Astrocyte (in vitro differentiated cells and primary cell): ENCODE results near the gene ELMO1. TPM values are rescaled to one million over a fixed set of nuclear protein-coding genes. Genes with fewer than 3 reads are reported as not detected.

Experiments used
- DNase-seq: peaks from one replicate; pipeline ENCODE4 v3.0.0-alpha.2; 2010; ENCODE audit warnings: low read depth
- FAIRE-seq: peaks from 2 replicates; lab custom pipeline; 2011; peaks lifted over from hg19 to GRCh38; lab: Jason Lieb, UNC
- H2AFZ ChIP-seq: 2 replicates; pipeline ENCODE4 v1.6.0; 2012; ENCODE audit warnings: low read depth, low read length, inconsistent platforms
- H3K27ac ChIP-seq: 2 replicates; pipeline ENCODE4 v1.5.1; 2011; ENCODE audit warnings: low read depth, low read length, inconsistent platforms
- H3K27me3 ChIP-seq: 2 replicates; pipeline ENCODE4 v1.6.0; 2011; ENCODE audit warnings: low read length, inconsistent platforms; ENCODE audit not compliant: insufficient read depth
- H3K36me3 ChIP-seq: 2 replicates; pipeline ENCODE4 v1.5.1; 2011; ENCODE audit warnings: low read length, inconsistent platforms; ENCODE audit not compliant: insufficient read depth
- H3K4me1 ChIP-seq: 2 replicates; pipeline ENCODE4 v1.5.1; 2011; ENCODE audit warnings: low read length, inconsistent platforms; ENCODE audit not compliant: insufficient read depth
- H3K4me2 ChIP-seq: 2 replicates; pipeline ENCODE4 v1.6.0; 2012; ENCODE audit warnings: low read length, inconsistent platforms
- H3K4me3 ChIP-seq: 2 replicates; pipeline ENCODE4 v1.5.1; 2011; ENCODE audit warnings: low read depth, mild to moderate bottlenecking, low read length, inconsistent platforms; ENCODE audit not compliant: insufficient read depth
- H3K79me2 ChIP-seq: 2 replicates; pipeline ENCODE4 v1.6.0; 2012; ENCODE audit warnings: mild to moderate bottlenecking, low read length, inconsistent platforms; ENCODE audit not compliant: insufficient read depth
- H3K9ac ChIP-seq: 2 replicates; pipeline ENCODE4 v1.6.0; 2012; ENCODE audit warnings: mild to moderate bottlenecking, low read length, inconsistent platforms
- H3K9me3 ChIP-seq: 2 replicates; pipeline ENCODE4 v1.5.1; 2012; ENCODE audit warnings: low read depth, mild to moderate bottlenecking, low read length, inconsistent platforms; ENCODE audit not compliant: insufficient read depth
- H4K20me1 ChIP-seq: 2 replicates; pipeline ENCODE4 v1.6.0; 2012; ENCODE audit warnings: low read length, inconsistent platforms; ENCODE audit not compliant: insufficient read depth
- H3K27ac Mint-ChIP-seq: one replicate; pipeline ENCODE4 v1.8.0; 2021; ENCODE audit warnings: mild to moderate bottlenecking, mixed read lengths; ENCODE audit not compliant: unreplicated experiment
- H3K27me3 Mint-ChIP-seq: one replicate; pipeline ENCODE4 v1.8.0; 2021; ENCODE audit warnings: low read depth, mixed read lengths; ENCODE audit not compliant: unreplicated experiment
- H3K36me3 Mint-ChIP-seq: one replicate; pipeline ENCODE4 v1.8.0; 2021; ENCODE audit warnings: low read depth, mixed read lengths; ENCODE audit not compliant: unreplicated experiment
- H3K4me1 Mint-ChIP-seq: one replicate; pipeline ENCODE4 v1.8.0; 2021; ENCODE audit warnings: low read depth, mixed read lengths; ENCODE audit not compliant: unreplicated experiment
- H3K4me3 Mint-ChIP-seq: one replicate; pipeline ENCODE4 v1.8.0; 2021; ENCODE audit warnings: mild to moderate bottlenecking, moderate library complexity, mixed read lengths; ENCODE audit not compliant: unreplicated experiment
- H3K9me3 Mint-ChIP-seq: one replicate; pipeline ENCODE4 v1.8.0; 2021; ENCODE audit warnings: mild to moderate bottlenecking, mixed read lengths; ENCODE audit not compliant: unreplicated experiment
- CTCF ChIP-seq: IDR thresholded peaks from 2 replicates; pipeline ENCODE4 v1.5.1; 2011; ENCODE audit warnings: low read depth, mild to moderate bottlenecking, inconsistent platforms, low read length, moderate library complexity; ENCODE audit not compliant: insufficient read depth
- EZH2 ChIP-seq: IDR thresholded peaks from 2 replicates; pipeline ENCODE4 v1.6.1; 2012; ENCODE audit warnings: mild to moderate bottlenecking, low read length, inconsistent platforms; ENCODE audit not compliant: insufficient read depth
- total RNA-seq: library from RNA; stranded (reverse); gene quantifications from 2 replicates; pipeline ENCODE4 v1.2.1, GENCODE V29; 2021

ELMO1 gene
- total RNA-seq, 1 donor from 2014 or later = 20.4 TPM

GRCh38 chr7:37108615-37109014 is 340.0 kb downstream of the ELMO1 start:
- no peaks in the 10 kb centered on the region for H3K27me3 ChIP-seq
- H3K4me1 ChIP-seq = no peaks in the 10 kb centered on the region
- H2AFZ ChIP-seq = no peak overlapping the region
- no peaks in the 10 kb centered on the region for H4K20me1 ChIP-seq
- peaks cover 16% of the 10 kb centered on the region for H3K4me1 Mint-ChIP-seq
- no peaks in the 10 kb centered on the region for H3K36me3 ChIP-seq
- H3K4me3 Mint-ChIP-seq = no peak overlapping the region
- H3K9ac ChIP-seq = no peak overlapping the region
- no peaks in the 10 kb centered on the region for H3K9me3 Mint-ChIP-seq
- H3K4me3 ChIP-seq = no peak overlapping the region
- H3K27me3 Mint-ChIP-seq = no peaks in the 10 kb centered on the region
- no peak overlapping the region for H3K4me2 ChIP-seq
- no peaks in the 10 kb centered on the region for H3K79me2 ChIP-seq
- TF ChIP-seq EZH2 (no peak), CTCF (no peak)
- no peak overlapping the region for H3K27ac ChIP-seq
- peaks cover 6% of the 10 kb centered on the region for H3K36me3 Mint-ChIP-seq
- H3K9me3 ChIP-seq = peaks cover 3% of the 10 kb centered on the region
- FAIRE-seq (no peak), DNase-seq (no peak)
- H3K27ac Mint-ChIP-seq = no peak overlapping the region

- peaks cover 4% of the 10 kb centered on the region for H3K36me3 Mint-ChIP-seq
- peaks cover under 1% of the 10 kb centered on the region for H3K9me3 ChIP-seq
- H3K4me1 ChIP-seq = no peaks in the 10 kb centered on the region
- no peak overlapping the region for H2AFZ ChIP-seq
- H3K9ac ChIP-seq = no peak overlapping the region
- peaks cover 13% of the 10 kb centered on the region for H3K4me1 Mint-ChIP-seq
- no peak overlapping the region for H3K27ac ChIP-seq
- TF ChIP-seq EZH2 (no peak), CTCF (no peak)
- no peak overlapping the region for H3K4me3 ChIP-seq
- H3K79me2 ChIP-seq = no peaks in the 10 kb centered on the region
- H3K4me3 Mint-ChIP-seq = no peak overlapping the region
- no peak for DNase-seq
- H3K9me3 Mint-ChIP-seq = no peaks in the 10 kb centered on the region
- no peak overlapping the region for H3K4me2 ChIP-seq
- no peak overlapping the region for H3K27ac Mint-ChIP-seq
- no peaks in the 10 kb centered on the region for H3K27me3 Mint-ChIP-seq
- H4K20me1 ChIP-seq = no peaks in the 10 kb centered on the region
- H3K36me3 ChIP-seq = no peaks in the 10 kb centered on the region
- H3K27me3 ChIP-seq = no peaks in the 10 kb centered on the region
- FAIRE-seq = no peak
These were observed 341.5 kb downstream of the ELMO1 start for GRCh38 chr7:37107047-37107750.

- FAIRE-seq = no peak
- H3K36me3 Mint-ChIP-seq = no peaks in the 10 kb centered on the region
- no peaks in the 10 kb centered on the region for H3K36me3 ChIP-seq
- no peak overlapping the region for H3K4me3 Mint-ChIP-seq
- H3K79me2 ChIP-seq = no peaks in the 10 kb centered on the region
- no peaks in the 10 kb centered on the region for H3K9me3 ChIP-seq
- H3K27me3 ChIP-seq = no peaks in the 10 kb centered on the region
- DNase-seq = no peak
- H3K27ac Mint-ChIP-seq = no peak overlapping the region
- no peak overlapping the region for H3K27ac ChIP-seq
- TF ChIP-seq CTCF = no peak
- TF ChIP-seq EZH2 = no peak
- H3K27me3 Mint-ChIP-seq = no peaks in the 10 kb centered on the region
- no peaks in the 10 kb centered on the region for H3K9me3 Mint-ChIP-seq
- no peaks in the 10 kb centered on the region for H4K20me1 ChIP-seq
- H3K4me1 Mint-ChIP-seq = peaks cover 10% of the 10 kb centered on the region
- no peaks in the 10 kb centered on the region for H3K4me1 ChIP-seq
- H3K9ac ChIP-seq = no peak overlapping the region
- H2AFZ ChIP-seq = no peak overlapping the region
- no peak overlapping the region for H3K4me2 ChIP-seq
- no peak overlapping the region for H3K4me3 ChIP-seq
These were observed 342.9 kb downstream of the ELMO1 start for GRCh38 chr7:37105762-37106161.
